Stimulated activated naive B cell treated with anti-CD40 and anti-IgM and Interleukin-4, amounts not matched to agents 10 μg/mL and 1 μg/mL and 100 μg/mL, for 72 hours (primary cell): Measurements from ENCODE around the gene DAND5.

Experiments
- ATAC-seq, 2 donors: fragments of 150-1000 bp; cut with Tn5 transposase; replicated peaks; 2 replicates each; pipeline ENCODE4 v1.10.0; 2021; ENCODE audit warnings: moderate library complexity in 1 of 2
- DNase-seq: peaks from one replicate; pipeline ENCODE4 v3.0.0; 2021
- H3K27ac Mint-ChIP-seq: one replicate; pipeline ENCODE4 v1.8.0; 2022; ENCODE audit warnings: mild to moderate bottlenecking, mixed read lengths
- H3K27me3 Mint-ChIP-seq, 2 donors: one replicate each; pipeline ENCODE4 v1.8.0; 2022; ENCODE audit warnings: mixed read lengths in 2 of 2
- H3K36me3 Mint-ChIP-seq, 2 donors: one replicate each; pipeline ENCODE4 v1.8.0; 2022; ENCODE audit warnings: mixed read lengths in 2 of 2, mild to moderate bottlenecking in 1 of 2
- H3K4me1 Mint-ChIP-seq, 2 donors: one replicate each; pipeline ENCODE4 v1.8.0; 2022; ENCODE audit warnings: mixed read lengths in 2 of 2, mild to moderate bottlenecking in 1 of 2
- H3K4me3 Mint-ChIP-seq, 2 donors: one replicate each; pipeline ENCODE4 v1.8.0; 2022; ENCODE audit warnings: mild to moderate bottlenecking in 2 of 2, mixed read lengths in 2 of 2, moderate library complexity in 1 of 2
- H3K9me3 Mint-ChIP-seq, 2 donors: one replicate each; pipeline ENCODE4 v1.8.0; 2022; ENCODE audit warnings: mixed read lengths in 2 of 2, mild to moderate bottlenecking in 1 of 2

DAND5 gene

GRCh38 chr19:12997967-12998940 lies 28.9 kb downstream of the DAND5 start:
- no peak for ATAC-seq
- peaks cover 8 to 13% of the 10 kb centered on the region in 2 donors for H3K4me1 Mint-ChIP-seq
- H3K4me3 Mint-ChIP-seq, result no peak overlapping the region
- peaks cover 16 to 36% of the 10 kb centered on the region in 2 donors for H3K27me3 Mint-ChIP-seq
- DNase-seq, result no peak
- H3K27ac Mint-ChIP-seq, result no peak overlapping the region
- no peaks in the 10 kb centered on the region for H3K9me3 Mint-ChIP-seq
- peaks cover 2 to 3% of the 10 kb centered on the region in 2 donors for H3K36me3 Mint-ChIP-seq

GRCh38 chr19:13001166-13001501 lies 31.8 kb downstream of the DAND5 start:
- H3K4me3 Mint-ChIP-seq, result no peak overlapping the region
- H3K27ac Mint-ChIP-seq, result no peak overlapping the region
- peaks cover 0 to 2% of the 10 kb centered on the region in 2 donors for H3K4me1 Mint-ChIP-seq
- H3K27me3 Mint-ChIP-seq, result peaks cover 13 to 22% of the 10 kb centered on the region in 2 donors
- no peak for ATAC-seq
- peaks cover 0 to 2% of the 10 kb centered on the region in 2 donors for H3K36me3 Mint-ChIP-seq
- no peaks in the 10 kb centered on the region for H3K9me3 Mint-ChIP-seq
- DNase-seq, result no peak

GRCh38 chr19:13001502-13002165 lies 32.3 kb downstream of the DAND5 start:
- DNase-seq, result no peak

GRCh38 chr19:13002166-13002898 lies 33.0 kb downstream of the DAND5 start:
- no peak overlapping the region for H3K4me3 Mint-ChIP-seq
- H3K4me1 Mint-ChIP-seq, result no peaks in the 10 kb centered on the region
- ATAC-seq (no peak), DNase-seq (no peak)
- peaks cover 13 to 17% of the 10 kb centered on the region in 2 donors for H3K27me3 Mint-ChIP-seq
- H3K36me3 Mint-ChIP-seq, result peaks cover 0 to 2% of the 10 kb centered on the region in 2 donors
- no peak overlapping the region for H3K27ac Mint-ChIP-seq
- no peaks in the 10 kb centered on the region for H3K9me3 Mint-ChIP-seq

More at GRCh38 chr19:13001502-13002165, 32.3 kb downstream of the DAND5 start:
- peaks cover 13 to 21% of the 10 kb centered on the region in 2 donors for H3K27me3 Mint-ChIP-seq
- H3K27ac Mint-ChIP-seq, result no peak overlapping the region
- H3K9me3 Mint-ChIP-seq, result no peaks in the 10 kb centered on the region
- no peaks in the 10 kb centered on the region for H3K4me1 Mint-ChIP-seq
- no peak for ATAC-seq
- peaks cover 0 to 2% of the 10 kb centered on the region in 2 donors for H3K36me3 Mint-ChIP-seq
- H3K4me3 Mint-ChIP-seq, result no peak overlapping the region

- DNase-seq (no peak), ATAC-seq (no peak)
- H3K27ac Mint-ChIP-seq, result no peak overlapping the region
- H3K27me3 Mint-ChIP-seq, result peaks cover 14 to 17% of the 10 kb centered on the region in 2 donors
- H3K4me1 Mint-ChIP-seq, result no peaks in the 10 kb centered on the region
- H3K9me3 Mint-ChIP-seq, result no peaks in the 10 kb centered on the region
- peaks cover 0 to 2% of the 10 kb centered on the region in 2 donors for H3K36me3 Mint-ChIP-seq
- H3K4me3 Mint-ChIP-seq, result no peak overlapping the region
These were observed 33.7 kb downstream of the DAND5 start for GRCh38 chr19:13003081-13003480.

- Mint-ChIP-seq H3K4me1 (no peaks in the 10 kb centered on the region), H3K4me3 (no peak overlapping the region), H3K27ac (no peak overlapping the region), H3K9me3 (no peaks in the 10 kb centered on the region), H3K36me3 (peaks cover 0 to 2% of the 10 kb centered on the region in 2 donors), H3K27me3 (peaks cover 24 to 28% of the 10 kb centered on the region in 2 donors)
- ATAC-seq, result no peak
- no peak for DNase-seq
These were observed 34.9 kb downstream of the DAND5 start for GRCh38 chr19:13004273-13004672.

GRCh38 chr19:13005253-13005652 lies 35.9 kb downstream of the DAND5 start:
- H3K36me3 Mint-ChIP-seq, result peaks cover 0 to 2% of the 10 kb centered on the region in 2 donors

GRCh38 chr19:13005861-13006370 lies 36.5 kb downstream of the DAND5 start:
- H3K27ac Mint-ChIP-seq, result peak overlapping the region; percentile 71
- ATAC-seq (no peak), DNase-seq (no peak)
- H3K9me3 Mint-ChIP-seq, result no peaks in the 10 kb centered on the region
- peaks cover 0 to 2% of the 10 kb centered on the region in 2 donors for H3K36me3 Mint-ChIP-seq
- no peak overlapping the region for H3K4me3 Mint-ChIP-seq
- peaks cover 40% of the 10 kb centered on the region in 2 donors for H3K27me3 Mint-ChIP-seq
- H3K4me1 Mint-ChIP-seq, result peaks cover 4 to 10% of the 10 kb centered on the region in 2 donors

More at GRCh38 chr19:13005253-13005652, 35.9 kb downstream of the DAND5 start:
- Mint-ChIP-seq H3K27ac (no peak overlapping the region), H3K27me3 (peaks cover 33 to 34% of the 10 kb centered on the region in 2 donors), H3K9me3 (no peaks in the 10 kb centered on the region), H3K4me3 (no peak overlapping the region), H3K4me1 (peaks cover under 1 to 4% of the 10 kb centered on the region in 2 donors)
- ATAC-seq (no peak), DNase-seq (no peak)

GRCh38 chr19:13006431-13007281 lies 37.3 kb downstream of the DAND5 start:
- Mint-ChIP-seq H3K27ac (no peak overlapping the region), H3K27me3 (peaks cover 46 to 48% of the 10 kb centered on the region in 2 donors), H3K4me1 (peaks cover 6 to 18% of the 10 kb centered on the region in 2 donors), H3K9me3 (no peaks in the 10 kb centered on the region), H3K36me3 (peaks cover 0 to 2% of the 10 kb centered on the region in 2 donors), H3K4me3 (no peak overlapping the region)
- DNase-seq (no peak), ATAC-seq (no peak)

- H3K4me3 Mint-ChIP-seq, result no peak overlapping the region
- H3K9me3 Mint-ChIP-seq, result no peaks in the 10 kb centered on the region
- peaks cover 8 to 26% of the 10 kb centered on the region in 2 donors for H3K4me1 Mint-ChIP-seq
- H3K27me3 Mint-ChIP-seq, result peaks cover 50 to 56% of the 10 kb centered on the region in 2 donors
- DNase-seq (no peak), ATAC-seq (no peak)
- H3K27ac Mint-ChIP-seq, result no peak overlapping the region
- peaks cover 0 to 2% of the 10 kb centered on the region in 2 donors for H3K36me3 Mint-ChIP-seq
These were observed 38.1 kb downstream of the DAND5 start for GRCh38 chr19:13007292-13008045.

- no peak for DNase-seq
- Mint-ChIP-seq H3K4me3 (no peak overlapping the region), H3K9me3 (no peaks in the 10 kb centered on the region), H3K4me1 (peaks cover 18 to 43% of the 10 kb centered on the region in 2 donors), H3K27ac (no peak overlapping the region), H3K36me3 (peaks cover 3 to 7% of the 10 kb centered on the region in 2 donors), H3K27me3 (peaks cover 49 to 66% of the 10 kb centered on the region in 2 donors)
- no peak for ATAC-seq
These were observed 39.8 kb downstream of the DAND5 start for GRCh38 chr19:13008926-13009787.
